WTC11 (cell line): ENCODE results near the gene SERBP1. TPM values are rescaled to one million over a fixed set of nuclear protein-coding genes. Genes with fewer than 3 reads are reported as not detected.

Experiments
- ATAC-seq: fragments of 200-7000 bp; cut with Tn5 transposase; 2 replicates; pipeline ENCODE4 v1.10.0; 2021; ENCODE audit warnings: mild to moderate bottlenecking, moderate library complexity
- CTCF ChIA-PET: fragments of 300-600 bp; sonication (Branson Sonifier 250); formaldehyde crosslinking; loops from one replicate; lab custom pipeline; 2021; ENCODE audit warnings: antibody characterized with exemption; lab: Charles Lee
- POLR2A ChIA-PET: fragments of 350-600 bp; sonication (Branson Sonifier 250); formaldehyde crosslinking; loops from one replicate; lab custom pipeline; 2021; ENCODE audit warnings: antibody characterized with exemption; lab: Charles Lee
- DNase-seq: peaks from one replicate; pipeline ENCODE4 v3.0.0; 2021; ENCODE audit warnings: low spot score
- H3K27ac Mint-ChIP-seq: 2 replicates; pipeline ENCODE4 v1.8.0; 2021; ENCODE audit warnings: mixed read lengths
- H3K27me3 Mint-ChIP-seq: 2 replicates; pipeline ENCODE4 v1.8.0; 2021; ENCODE audit warnings: low read depth, mild to moderate bottlenecking, moderate library complexity, mixed read lengths
- H3K36me3 Mint-ChIP-seq: 2 replicates; pipeline ENCODE4 v1.8.0; 2021; ENCODE audit warnings: mixed read lengths
- H3K4me1 Mint-ChIP-seq: 2 replicates; pipeline ENCODE4 v1.8.0; 2022; ENCODE audit warnings: mixed read lengths
- H3K4me3 Mint-ChIP-seq: 2 replicates; pipeline ENCODE4 v1.8.0; 2021; ENCODE audit warnings: mild to moderate bottlenecking, moderate library complexity, mixed read lengths
- H3K9me3 Mint-ChIP-seq: 2 replicates; pipeline ENCODE4 v1.8.0; 2021; ENCODE audit warnings: mixed read lengths
- CREB1 ChIP-seq: sonication (generic); formaldehyde crosslinking; IDR thresholded peaks from 2 replicates; pipeline ENCODE4 v1.8.0; 2023; ENCODE audit warnings: mild to moderate bottlenecking, missing genetic modification reagents
- ELF4 ChIP-seq: sonication (generic); formaldehyde crosslinking; IDR thresholded peaks from 2 replicates; pipeline ENCODE4 v1.8.1; 2022; ENCODE audit warnings: low read depth, mild to moderate bottlenecking, moderate library complexity, missing genetic modification reagents
- EMX1 ChIP-seq: fragments of 250-450 bp; sonication (Bioruptor Pico); IDR thresholded peaks from 2 replicates; pipeline ENCODE4 v1.8.0; 2021; ENCODE audit warnings: mild to moderate bottlenecking
- GTF2I ChIP-seq: fragments of 250-450 bp; sonication (Bioruptor Pico); conservative IDR thresholded peaks from 2 replicates; pipeline ENCODE4 v1.4.0; 2021; ENCODE audit warnings: mild to moderate bottlenecking
- MXD4 ChIP-seq: fragments of 250-450 bp; sonication (Bioruptor Pico); IDR thresholded peaks from 2 replicates; pipeline ENCODE4 v1.8.0; 2021; ENCODE audit warnings: mild to moderate bottlenecking, moderate library complexity, borderline replicate concordance
- ZBTB21 ChIP-seq: sonication (generic); formaldehyde crosslinking; IDR thresholded peaks from 2 replicates; pipeline ENCODE4 v1.8.1; 2023; ENCODE audit warnings: mild to moderate bottlenecking, missing genetic modification reagents, borderline replicate concordance
- ZNF121 ChIP-seq: sonication (generic); formaldehyde crosslinking; IDR thresholded peaks from 2 replicates; pipeline ENCODE4 v1.8.0; 2023; ENCODE audit warnings: missing genetic modification reagents
- ZNF317 ChIP-seq: sonication (generic); formaldehyde crosslinking; IDR thresholded peaks from 2 replicates; pipeline ENCODE4 v1.8.1; 2023; ENCODE audit warnings: low read depth, mild to moderate bottlenecking, moderate library complexity, missing genetic modification reagents, borderline replicate concordance
- ZNF396 ChIP-seq: fragments of 250-450 bp; sonication (Bioruptor Pico); IDR thresholded peaks from 2 replicates; pipeline ENCODE4 v1.8.0; 2021; ENCODE audit warnings: mild to moderate bottlenecking, moderate library complexity, borderline replicate concordance
- total RNA-seq: library from RNA; stranded (reverse); gene quantifications from 3 replicates; pipeline ENCODE4 v1.2.3, GENCODE V29; 2021
- TF ChIP-seq, protein P1 (sequence below): fragments of 200-600 bp; IDR thresholded peaks from 2 replicates; pipeline ENCODE4 v1.8.0; 2022; ENCODE audit warnings: antibody characterized with exemption
- TF ChIP-seq, protein P2 (sequence below): fragments of 250-450 bp; sonication (Bioruptor Pico); conservative IDR thresholded peaks from 2 replicates; pipeline ENCODE4 v1.9.0; 2021; ENCODE audit warnings: mild to moderate bottlenecking
- TF ChIP-seq, protein P3 (sequence below): sonication (generic); formaldehyde crosslinking; IDR thresholded peaks from 2 replicates; pipeline ENCODE4 v1.8.1; 2022; ENCODE audit warnings: missing genetic modification reagents, borderline replicate concordance
- TF ChIP-seq, protein P4 (sequence below): sonication (generic); formaldehyde crosslinking; IDR thresholded peaks from 2 replicates; pipeline ENCODE4 v1.8.1; 2022; ENCODE audit warnings: low read depth, mild to moderate bottlenecking, moderate library complexity, missing genetic modification reagents, borderline replicate concordance
- TF ChIP-seq, protein P5 (sequence below): sonication (generic); formaldehyde crosslinking; conservative IDR thresholded peaks from 2 replicates; pipeline ENCODE4 v1.8.1; 2023; ENCODE audit warnings: mild to moderate bottlenecking, low read depth, missing genetic modification reagents, moderate library complexity
- TF ChIP-seq, protein P6 (sequence below): sonication (generic); formaldehyde crosslinking; IDR thresholded peaks from 2 replicates; pipeline ENCODE4 v1.8.0; 2023; ENCODE audit warnings: mild to moderate bottlenecking, missing genetic modification reagents

Gene SERBP1
- total RNA-seq, 1 experiment from 2014 or later, result 543 TPM

DNA sequence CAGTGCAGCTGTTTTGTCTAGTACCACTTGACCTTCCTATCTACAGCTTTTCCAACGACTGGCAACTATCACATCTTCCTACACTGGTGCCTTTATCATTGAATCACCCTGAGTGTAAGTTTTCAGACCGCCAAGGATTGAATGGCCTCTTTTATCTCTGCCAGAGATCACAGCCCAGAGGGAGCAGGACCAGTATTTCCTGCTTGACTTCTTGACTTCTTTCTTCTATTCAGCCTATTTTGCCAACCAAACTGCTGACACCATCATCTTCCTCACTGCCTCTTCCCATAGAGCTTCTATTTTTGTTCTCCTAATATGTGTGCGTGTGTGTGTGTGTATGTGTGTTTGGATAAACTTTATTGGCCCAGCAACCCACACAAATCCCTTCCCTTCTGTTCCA, 53.8 kb downstream of the SERBP1 start (continued):
- TF ChIP-seq ZBTB21 (CRISPR knock-in tag), result no peak
- TF ChIP-seq, protein P1, sequence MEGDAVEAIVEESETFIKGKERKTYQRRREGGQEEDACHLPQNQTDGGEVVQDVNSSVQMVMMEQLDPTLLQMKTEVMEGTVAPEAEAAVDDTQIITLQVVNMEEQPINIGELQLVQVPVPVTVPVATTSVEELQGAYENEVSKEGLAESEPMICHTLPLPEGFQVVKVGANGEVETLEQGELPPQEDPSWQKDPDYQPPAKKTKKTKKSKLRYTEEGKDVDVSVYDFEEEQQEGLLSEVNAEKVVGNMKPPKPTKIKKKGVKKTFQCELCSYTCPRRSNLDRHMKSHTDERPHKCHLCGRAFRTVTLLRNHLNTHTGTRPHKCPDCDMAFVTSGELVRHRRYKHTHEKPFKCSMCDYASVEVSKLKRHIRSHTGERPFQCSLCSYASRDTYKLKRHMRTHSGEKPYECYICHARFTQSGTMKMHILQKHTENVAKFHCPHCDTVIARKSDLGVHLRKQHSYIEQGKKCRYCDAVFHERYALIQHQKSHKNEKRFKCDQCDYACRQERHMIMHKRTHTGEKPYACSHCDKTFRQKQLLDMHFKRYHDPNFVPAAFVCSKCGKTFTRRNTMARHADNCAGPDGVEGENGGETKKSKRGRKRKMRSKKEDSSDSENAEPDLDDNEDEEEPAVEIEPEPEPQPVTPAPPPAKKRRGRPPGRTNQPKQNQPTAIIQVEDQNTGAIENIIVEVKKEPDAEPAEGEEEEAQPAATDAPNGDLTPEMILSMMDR, result no peak
- TF ChIP-seq, protein P2, sequence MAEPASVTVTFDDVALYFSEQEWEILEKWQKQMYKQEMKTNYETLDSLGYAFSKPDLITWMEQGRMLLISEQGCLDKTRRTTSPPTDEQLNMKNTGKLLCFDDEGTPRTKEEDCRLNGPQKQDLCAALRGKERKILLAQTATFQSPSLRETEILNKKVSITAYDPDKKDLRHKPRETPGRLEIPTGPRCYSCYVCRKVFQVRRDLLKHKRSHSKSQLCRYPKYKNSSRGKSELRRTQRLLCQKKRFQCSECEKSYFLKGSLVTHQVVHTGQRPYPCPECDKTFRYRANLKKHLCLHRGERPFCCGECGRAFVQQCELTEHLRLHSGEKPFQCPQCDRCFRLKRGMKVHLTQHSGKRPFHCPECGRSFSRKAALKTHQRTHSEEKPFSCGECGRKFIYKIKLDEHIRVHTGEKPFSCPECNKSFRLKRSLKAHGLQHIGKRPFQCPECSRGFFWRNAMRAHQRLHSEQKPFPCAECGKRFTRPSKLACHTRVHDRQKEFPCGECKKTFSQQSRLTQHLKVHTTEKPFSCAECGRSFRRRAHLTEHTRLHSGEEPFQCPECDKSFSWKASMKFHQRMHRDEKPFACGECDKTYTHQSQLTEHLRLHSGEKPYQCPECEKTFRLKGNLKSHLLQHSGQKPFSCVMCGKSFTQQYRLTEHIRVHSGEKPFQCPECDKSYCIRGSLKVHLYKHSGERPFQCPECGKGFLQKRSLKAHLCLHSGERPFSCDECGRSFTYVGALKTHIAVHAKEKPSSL (CRISPR knock-in tag), result no peak
- TF ChIP-seq ZNF121 (CRISPR knock-in tag), result no peak
- TF ChIP-seq, protein P3, sequence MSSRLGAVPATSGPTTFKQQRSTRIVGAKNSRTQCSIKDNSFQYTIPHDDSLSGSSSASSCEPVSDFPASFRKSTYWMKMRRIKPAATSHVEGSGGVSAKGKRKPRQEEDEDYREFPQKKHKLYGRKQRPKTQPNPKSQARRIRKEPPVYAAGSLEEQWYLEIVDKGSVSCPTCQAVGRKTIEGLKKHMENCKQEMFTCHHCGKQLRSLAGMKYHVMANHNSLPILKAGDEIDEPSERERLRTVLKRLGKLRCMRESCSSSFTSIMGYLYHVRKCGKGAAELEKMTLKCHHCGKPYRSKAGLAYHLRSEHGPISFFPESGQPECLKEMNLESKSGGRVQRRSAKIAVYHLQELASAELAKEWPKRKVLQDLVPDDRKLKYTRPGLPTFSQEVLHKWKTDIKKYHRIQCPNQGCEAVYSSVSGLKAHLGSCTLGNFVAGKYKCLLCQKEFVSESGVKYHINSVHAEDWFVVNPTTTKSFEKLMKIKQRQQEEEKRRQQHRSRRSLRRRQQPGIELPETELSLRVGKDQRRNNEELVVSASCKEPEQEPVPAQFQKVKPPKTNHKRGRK (CRISPR knock-in tag), result no peak
- TF ChIP-seq, protein P4, sequence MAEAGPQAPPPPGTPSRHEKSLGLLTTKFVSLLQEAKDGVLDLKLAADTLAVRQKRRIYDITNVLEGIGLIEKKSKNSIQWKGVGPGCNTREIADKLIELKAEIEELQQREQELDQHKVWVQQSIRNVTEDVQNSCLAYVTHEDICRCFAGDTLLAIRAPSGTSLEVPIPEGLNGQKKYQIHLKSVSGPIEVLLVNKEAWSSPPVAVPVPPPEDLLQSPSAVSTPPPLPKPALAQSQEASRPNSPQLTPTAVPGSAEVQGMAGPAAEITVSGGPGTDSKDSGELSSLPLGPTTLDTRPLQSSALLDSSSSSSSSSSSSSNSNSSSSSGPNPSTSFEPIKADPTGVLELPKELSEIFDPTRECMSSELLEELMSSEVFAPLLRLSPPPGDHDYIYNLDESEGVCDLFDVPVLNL (CRISPR knock-in tag), result no peak
- TF ChIP-seq ELF4 (CRISPR knock-in tag), result no peak
- TF ChIP-seq, protein P5, sequence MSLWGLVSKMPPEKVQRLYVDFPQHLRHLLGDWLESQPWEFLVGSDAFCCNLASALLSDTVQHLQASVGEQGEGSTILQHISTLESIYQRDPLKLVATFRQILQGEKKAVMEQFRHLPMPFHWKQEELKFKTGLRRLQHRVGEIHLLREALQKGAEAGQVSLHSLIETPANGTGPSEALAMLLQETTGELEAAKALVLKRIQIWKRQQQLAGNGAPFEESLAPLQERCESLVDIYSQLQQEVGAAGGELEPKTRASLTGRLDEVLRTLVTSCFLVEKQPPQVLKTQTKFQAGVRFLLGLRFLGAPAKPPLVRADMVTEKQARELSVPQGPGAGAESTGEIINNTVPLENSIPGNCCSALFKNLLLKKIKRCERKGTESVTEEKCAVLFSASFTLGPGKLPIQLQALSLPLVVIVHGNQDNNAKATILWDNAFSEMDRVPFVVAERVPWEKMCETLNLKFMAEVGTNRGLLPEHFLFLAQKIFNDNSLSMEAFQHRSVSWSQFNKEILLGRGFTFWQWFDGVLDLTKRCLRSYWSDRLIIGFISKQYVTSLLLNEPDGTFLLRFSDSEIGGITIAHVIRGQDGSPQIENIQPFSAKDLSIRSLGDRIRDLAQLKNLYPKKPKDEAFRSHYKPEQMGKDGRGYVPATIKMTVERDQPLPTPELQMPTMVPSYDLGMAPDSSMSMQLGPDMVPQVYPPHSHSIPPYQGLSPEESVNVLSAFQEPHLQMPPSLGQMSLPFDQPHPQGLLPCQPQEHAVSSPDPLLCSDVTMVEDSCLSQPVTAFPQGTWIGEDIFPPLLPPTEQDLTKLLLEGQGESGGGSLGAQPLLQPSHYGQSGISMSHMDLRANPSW, result no peak

DNA sequence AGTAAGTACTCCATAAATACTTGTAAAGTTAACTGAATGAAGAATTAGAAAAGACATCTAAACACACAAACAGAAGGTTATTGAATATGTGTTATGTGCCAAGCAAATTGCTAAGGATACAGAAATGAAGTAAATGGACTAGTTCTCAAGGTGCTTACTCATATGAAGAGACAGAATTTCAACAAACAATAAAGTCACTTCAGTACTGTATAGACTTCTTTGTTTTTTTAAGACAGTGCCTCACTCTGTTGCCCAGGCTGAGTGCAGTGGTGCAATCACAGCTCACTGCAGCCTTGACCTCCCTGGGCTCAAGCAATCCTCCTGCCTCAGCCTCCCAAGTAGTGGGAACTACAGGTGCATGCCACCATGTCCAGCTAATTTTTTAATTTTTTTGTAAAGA, 57.3 kb downstream of the SERBP1 start:
- ChIA-PET POLR2A (no interaction called here), CTCF (no interaction called here)

DNA sequence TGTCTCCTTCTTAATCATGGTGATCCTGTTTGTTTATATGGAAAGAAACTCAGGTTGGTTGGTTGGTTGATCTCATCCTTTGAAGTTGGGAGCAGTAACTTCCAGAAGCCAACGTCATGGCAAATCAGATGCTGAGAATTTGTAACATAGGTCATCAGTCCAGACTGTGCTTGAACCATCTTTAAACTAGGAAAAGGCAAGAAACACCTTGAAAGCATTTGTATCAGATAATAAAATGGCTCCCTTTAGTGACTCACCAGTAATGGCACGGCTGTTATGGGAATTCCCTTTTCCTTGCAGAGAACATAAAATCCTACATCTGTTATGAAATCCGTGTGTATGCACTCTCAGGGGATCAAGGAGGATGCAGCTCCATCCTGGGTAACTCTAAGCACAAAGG, 58.1 kb downstream of the SERBP1 start:
- ATAC-seq, result no peak
- Mint-ChIP-seq H3K27me3 (no peaks in the 10 kb centered on the region), H3K4me3 (no peak overlapping the region), H3K36me3 (no peaks in the 10 kb centered on the region), H3K27ac (no peak overlapping the region), H3K4me1 (peaks cover 26% of the 10 kb centered on the region), H3K9me3 (no peaks in the 10 kb centered on the region)
- POLR2A ChIA-PET, result interaction anchor here (0.5 kb wide), 1 partner anchor 933 kb away, joined by 3 read pairs; no protein-coding TSS in a partner anchor
- no peak for DNase-seq
- CTCF ChIA-PET, result no interaction called here
- no peak for TF ChIP-seq EMX1 (CRISPR knock-in tag)
- TF ChIP-seq MXD4 (CRISPR knock-in tag), result no peak
- TF ChIP-seq, protein P6, sequence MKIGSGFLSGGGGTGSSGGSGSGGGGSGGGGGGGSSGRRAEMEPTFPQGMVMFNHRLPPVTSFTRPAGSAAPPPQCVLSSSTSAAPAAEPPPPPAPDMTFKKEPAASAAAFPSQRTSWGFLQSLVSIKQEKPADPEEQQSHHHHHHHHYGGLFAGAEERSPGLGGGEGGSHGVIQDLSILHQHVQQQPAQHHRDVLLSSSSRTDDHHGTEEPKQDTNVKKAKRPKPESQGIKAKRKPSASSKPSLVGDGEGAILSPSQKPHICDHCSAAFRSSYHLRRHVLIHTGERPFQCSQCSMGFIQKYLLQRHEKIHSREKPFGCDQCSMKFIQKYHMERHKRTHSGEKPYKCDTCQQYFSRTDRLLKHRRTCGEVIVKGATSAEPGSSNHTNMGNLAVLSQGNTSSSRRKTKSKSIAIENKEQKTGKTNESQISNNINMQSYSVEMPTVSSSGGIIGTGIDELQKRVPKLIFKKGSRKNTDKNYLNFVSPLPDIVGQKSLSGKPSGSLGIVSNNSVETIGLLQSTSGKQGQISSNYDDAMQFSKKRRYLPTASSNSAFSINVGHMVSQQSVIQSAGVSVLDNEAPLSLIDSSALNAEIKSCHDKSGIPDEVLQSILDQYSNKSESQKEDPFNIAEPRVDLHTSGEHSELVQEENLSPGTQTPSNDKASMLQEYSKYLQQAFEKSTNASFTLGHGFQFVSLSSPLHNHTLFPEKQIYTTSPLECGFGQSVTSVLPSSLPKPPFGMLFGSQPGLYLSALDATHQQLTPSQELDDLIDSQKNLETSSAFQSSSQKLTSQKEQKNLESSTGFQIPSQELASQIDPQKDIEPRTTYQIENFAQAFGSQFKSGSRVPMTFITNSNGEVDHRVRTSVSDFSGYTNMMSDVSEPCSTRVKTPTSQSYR (CRISPR knock-in tag), result no peak
- TF ChIP-seq ZNF317 (CRISPR knock-in tag), result no peak
- TF ChIP-seq, protein P2 (CRISPR knock-in tag), result no peak
- TF ChIP-seq ZNF396 (CRISPR knock-in tag), result no peak
- TF ChIP-seq, protein P3 (CRISPR knock-in tag), result no peak
- TF ChIP-seq CREB1, result no peak
- no peak for TF ChIP-seq GTF2I (CRISPR knock-in tag)

More for the DNA sequence above, 57.3 kb downstream of the SERBP1 start:
- peaks cover 32% of the 10 kb centered on the region for H3K4me1 Mint-ChIP-seq
- H3K9me3 Mint-ChIP-seq, result no peaks in the 10 kb centered on the region
- H3K4me3 Mint-ChIP-seq, result no peak overlapping the region
- H3K36me3 Mint-ChIP-seq, result no peaks in the 10 kb centered on the region
- TF ChIP-seq ELF4 (CRISPR knock-in tag), result no peak
- TF ChIP-seq, all 79 proteins: peak for 0
- Mint-ChIP-seq H3K27ac (no peak overlapping the region), H3K27me3 (no peaks in the 10 kb centered on the region)
- DNase-seq (no peak), ATAC-seq (no peak)
